Ovary (tissue), 10 donors: ENCODE results near the gene COQ4. TPM values are rescaled to one million over a fixed set of nuclear protein-coding genes. Genes with fewer than 3 reads are reported as not detected.

Experiments
- DNase-seq, 5 donors: peaks; one replicate each; pipeline ENCODE4 v3.0.0-alpha.2; 2019 to 2020
- H3K27ac ChIP-seq, 2 donors: fragments of 200-600 bp; one replicate each; pipeline versions ENCODE4 v1.5.1 to v1.8.0; 2019 to 2022
- H3K27me3 ChIP-seq: fragments of 200-600 bp; one replicate; pipeline ENCODE4 v1.8.0; 2022
- H3K36me3 ChIP-seq: fragments of 200-600 bp; sonication (generic); one replicate; pipeline ENCODE4 v1.5.1; 2019
- H3K4me1 ChIP-seq: one replicate; pipeline ENCODE4 v1.8.1; 2013; ENCODE audit warnings: mild to moderate bottlenecking, moderate library complexity; ENCODE audit not compliant: insufficient read depth
- H3K4me3 ChIP-seq: fragments of 200-600 bp; sonication (generic); one replicate; pipeline ENCODE4 v1.5.1; 2017
- H3K9me3 ChIP-seq, 2 donors: fragments of 200-600 bp in 1 of 2; sonication (generic) in 1 of 2; one replicate each; pipeline versions ENCODE4 v1.5.1 to v1.8.1; 2013 to 2019; ENCODE audit warnings: mild to moderate bottlenecking in 1 of 2, moderate library complexity in 1 of 2
- CTCF ChIP-seq, 3 donors: fragments of 450-650 bp in 2 of 3; fragments of 200-600 bp in 1 of 3; IDR thresholded peaks; one replicate each; pipeline versions ENCODE4 v1.5.1 to v1.8.0; 2016 to 2022; ENCODE audit warnings: antibody characterized with exemption in 3 of 3, mild to moderate bottlenecking in 1 of 3
- EP300 ChIP-seq: sonication (generic); formaldehyde crosslinking; IDR thresholded peaks from one replicate; pipeline ENCODE4 v1.6.1; 2017; ENCODE audit warnings: antibody characterized with exemption
- POLR2A ChIP-seq: fragments of 450-650 bp; IDR thresholded peaks from one replicate; pipeline ENCODE4 v1.6.1; 2017; ENCODE audit warnings: antibody characterized with exemption, mild to moderate bottlenecking, moderate library complexity
- WGBS, 3 donors: extraction: QIAGEN DNeasy Blood & Tissue Kit in 1 of 3; methylation state at CpG; one replicate each; pipeline versions ENCODE4 v1.1.5 to v1.1.7; 2013 to 2017; 5-methylcytosine and 5-hydroxymethylcytosine counted together
- intact Hi-C, 4 donors: fragments of 100-400 bp; cut with DNase I; formaldehyde crosslinking; loops; one replicate each; pipeline versions ENCODE4 v1.11.0 to v1.15.1; 2022 to 2023
- long read RNA-seq, 3 donors: library from polyadenylated mRNA in 2 of 3; unstranded in 2 of 3; transcript quantifications; one replicate each; pipeline ENCODE4 v2.0.0 and lab custom pipeline, GENCODE V29; 2021 to 2026
- polyA plus RNA-seq, 2 donors: library from polyadenylated mRNA; stranded (reverse); fragments of 200-250 nt in 1 of 2; fragments of 350-450 nt in 1 of 2; fragmentation: Illumina TruSeq in 1 of 2; extraction: RNeasy Lipid Tissue Mini Kit (QIAGEN cat#74804) in 1 of 2; gene quantifications; one replicate each; pipeline ENCODE4 v1.2.3, GENCODE V29; 2013 to 2014
- total RNA-seq, 7 donors: library from RNA; depleted of rRNA in 2 of 7; stranded (reverse); fragments of >200 nt in 2 of 7; fragmentation: NEBNext Ultra II Directional in 3 of 7; extraction: Animal tissue kit (Norgen Biotek cat#: 25700) in 3 of 7; gene quantifications; one replicate each; pipeline versions ENCODE4 v1.1.0 to v1.2.4, GENCODE V29; 2016 to 2023
- donor health status: DM: no; HTN: no; CAD: no; lungs with moderate emphysema.
- donor health status: DM: no; HTN: no; CAD: no.
- donor health status: Bipolar disorder and iron deficiency.
- donor health status: DM: yes; HTN: yes; CAD: no.
- donor health status: DM: no; HTN: no; CAD: no.
- donor health status: DM: yes; HTN: yes; CAD: no.

The COQ4 gene
- total RNA-seq (10 to 100 TPM; 24.4 to 75.7 (median 34.2) TPM), polyA plus RNA-seq (10 to 100 TPM; 22.0 to 38.0 TPM)
- long read RNA-seq, donor 1, transcript COQ4-201 (7 exons, 1,548 nt) = major isoform, 56 of 78 reads
- long read RNA-seq, donor 1, partial matches to known transcripts = 1 of 78 reads
- long read RNA-seq, donor 1, other reads (novel, unspliced or antisense) = 20 of 78 reads
- long read RNA-seq, donor 2, transcript COQ4-201 (7 exons, 1,548 nt) = major isoform, 9 of 29 reads
- long read RNA-seq, donor 2, transcript COQ4-203 (2 exons, 3,127 nt) = minor isoform, 7 of 29 reads
- long read RNA-seq, donor 2, partial matches to known transcripts = 0 of 29 reads
- long read RNA-seq, donor 2, other reads (novel, unspliced or antisense) = 9 of 29 reads
- long read RNA-seq, donor 3, transcript COQ4-201 (7 exons, 1,548 nt) = major isoform, 18 of 39 reads
- long read RNA-seq, donor 3, partial matches to known transcripts = 5 of 39 reads
- long read RNA-seq, donor 3, other reads (novel, unspliced or antisense) = 9 of 39 reads

- DNase-seq = peak; percentile 91 to 94 (median 92)
- TF ChIP-seq EP300 (peak; percentile 47), CTCF (IDR thresholded peaks at IDR 0.05) (peak in 1 of 3 donors; percentile 9), POLR2A (no peak)
- H3K9me3 ChIP-seq = no peaks in the 10 kb centered on the region
- no peaks in the 10 kb centered on the region for H3K27me3 ChIP-seq
- H3K27ac ChIP-seq = peak within 1 kb of the TSS; percentile 19 to 78
- H3K36me3 ChIP-seq = no peaks in the 10 kb centered on the region
- intact Hi-C loops = loop anchor here in 1 of 4 donors (5.0 kb wide), 1 partner anchor 45 kb away; the partner anchor contains the start of genes GOLGA2 and SWI5
- H3K4me1 ChIP-seq = peaks cover 8% of the 10 kb centered on the region
- peak within 1 kb of the TSS; percentile 86 for H3K4me3 ChIP-seq
- WGBS, 3 donors = 0 to 1% (median 0%) methylated on average over 80 to 83 of the region's 83 CpGs
Observed at GRCh38 chr9:128322404-128323211, at the start of gene COQ4, which contains the start of gene TRUB2. Gene COQ4, plus strand, starts transcription at chr9:128322839. Its CDS starts 20 bp downstream, at chr9:128322859. Gene TRUB2, minus strand, starts transcription at chr9:128322447. Its CDS starts 39 bp downstream, at chr9:128322408.

DNA sequence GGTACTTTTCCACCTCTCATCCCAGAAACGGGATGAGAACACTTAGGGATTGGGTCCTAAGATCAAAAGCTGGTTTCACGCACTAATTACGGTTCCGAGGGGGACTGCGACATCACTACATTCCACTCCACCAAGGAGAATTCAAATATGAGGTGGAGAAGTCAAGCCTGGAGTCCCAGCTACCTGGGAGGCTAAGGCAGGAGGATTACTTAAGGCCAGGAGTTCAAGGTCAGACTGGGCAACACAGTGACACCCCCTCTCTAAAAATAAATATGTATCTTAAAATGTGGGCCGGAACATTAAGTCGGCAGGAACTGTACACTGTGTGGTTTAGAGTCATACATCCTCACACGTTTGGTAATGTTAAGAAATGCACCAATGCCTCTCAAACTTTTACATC is 48.4 kb upstream of the COQ4 start:
- 44 to 52% (median 49%) methylated on average over 8 of the region's 8 CpGs for WGBS, 3 donors
- Histone ChIP-seq H3K9me3 (no peaks in the 10 kb centered on the region), H3K27ac (peak overlapping the region in 1 of 2 donors; percentile 85), H3K27me3 (no peaks in the 10 kb centered on the region), H3K36me3 (no peaks in the 10 kb centered on the region), H3K4me1 (peaks cover 5% of the 10 kb centered on the region), H3K4me3 (no peak overlapping the region)
- TF ChIP-seq EP300 (no peak), CTCF (IDR thresholded peaks at IDR 0.05) (no peak)
- no peak for DNase-seq
- intact Hi-C loops = no loop called here

- Histone ChIP-seq H3K36me3 (no peaks in the 10 kb centered on the region), H3K4me1 (peaks cover 5% of the 10 kb centered on the region), H3K9me3 (no peaks in the 10 kb centered on the region), H3K27ac (peak within 1 kb of the TSS; percentile 62 to 85), H3K4me3 (peak within 1 kb of the TSS; percentile 93), H3K27me3 (no peaks in the 10 kb centered on the region)
- intact Hi-C loops = loop anchor here in 1 of 4 donors (5.0 kb wide), 1 partner anchor 47 kb away; the partner anchor contains the start of genes COQ4 and TRUB2
- WGBS, 3 donors = 0 to 1% (median 1%) methylated on average over 35 to 57 of the region's 57 CpGs
- TF ChIP-seq EP300 = no peak
- no peak for TF ChIP-seq CTCF (IDR thresholded peaks at IDR 0.05)
- peak in 3 of 5 donors; percentile 58 to 75 (median 73) for DNase-seq
Observed at GRCh38 chr9:128275198-128276007, 47.2 kb upstream of the COQ4 start, which contains the start of gene GOLGA2. Gene GOLGA2, minus strand, starts transcription at chr9:128276007. Its CDS starts 31 bp downstream, at chr9:128275976.
